ENCODE results near the gene GANAB.
A peak's percentile ranks its signal among the peaks of the same experiment; 100 is the strongest.
"Not testable (repeated sequence)": the region's sequence is repeated elsewhere in the genome, so short reads cannot be mapped to it uniquely, and the experiment has no call there.

The GANAB gene

DNA sequence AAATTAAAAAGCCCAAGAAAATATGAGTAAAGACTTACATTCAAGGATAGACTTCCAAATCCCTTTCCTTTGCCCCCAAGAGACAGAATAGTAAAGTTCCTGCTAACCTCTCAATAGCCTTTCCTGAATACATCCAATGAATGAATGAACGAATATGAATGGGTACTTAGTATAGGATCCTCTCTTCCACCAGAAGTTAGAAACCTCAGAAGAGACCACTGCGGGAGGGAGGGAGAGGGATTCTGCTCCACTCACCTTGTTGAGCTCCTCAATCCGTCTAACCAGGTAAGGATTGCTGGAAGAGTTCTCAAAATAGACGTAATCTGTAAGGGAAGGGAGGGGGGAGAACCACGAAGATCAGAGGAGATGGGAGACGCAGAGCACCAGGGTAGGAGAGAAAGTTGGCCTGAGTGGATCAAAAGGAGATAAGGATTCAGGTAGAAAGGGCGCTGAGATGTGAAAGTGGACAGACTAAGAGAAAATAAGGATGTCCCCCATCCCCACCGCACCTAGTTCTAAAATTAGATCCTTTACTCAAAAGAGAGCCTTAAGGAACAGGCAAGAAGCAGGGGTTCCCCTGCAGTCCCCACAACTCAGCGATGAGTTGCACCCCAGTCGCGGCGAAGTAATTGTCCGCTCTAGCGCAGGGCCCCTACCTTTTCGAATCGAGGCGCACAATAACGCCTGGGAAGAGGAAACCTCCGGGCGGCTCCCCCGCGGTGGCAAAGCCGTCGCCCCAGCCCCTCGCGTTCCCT is 45.9 kb downstream of the GANAB start:
- no peak for DNase-seq

DNA sequence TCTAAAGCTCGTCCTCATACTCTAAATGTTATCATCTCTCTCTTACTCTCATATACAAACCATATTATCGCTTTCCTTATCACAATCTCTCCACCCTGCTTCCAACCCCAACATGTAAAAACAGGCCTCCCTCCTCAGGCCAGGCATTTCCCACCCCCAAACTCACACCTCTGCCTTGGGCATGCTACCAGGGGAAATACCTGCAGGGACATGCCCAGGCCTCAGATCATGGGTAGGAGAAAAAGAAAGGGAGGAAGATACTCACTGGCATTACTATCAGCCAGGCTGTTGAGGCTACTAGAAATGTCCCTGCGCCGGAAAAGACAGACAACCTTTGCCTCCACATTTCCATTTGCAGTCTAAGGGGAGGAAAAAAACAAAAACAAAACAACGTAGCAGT is 46.5 kb downstream of the GANAB start:
- peak; percentile 50 for DNase-seq

DNA sequence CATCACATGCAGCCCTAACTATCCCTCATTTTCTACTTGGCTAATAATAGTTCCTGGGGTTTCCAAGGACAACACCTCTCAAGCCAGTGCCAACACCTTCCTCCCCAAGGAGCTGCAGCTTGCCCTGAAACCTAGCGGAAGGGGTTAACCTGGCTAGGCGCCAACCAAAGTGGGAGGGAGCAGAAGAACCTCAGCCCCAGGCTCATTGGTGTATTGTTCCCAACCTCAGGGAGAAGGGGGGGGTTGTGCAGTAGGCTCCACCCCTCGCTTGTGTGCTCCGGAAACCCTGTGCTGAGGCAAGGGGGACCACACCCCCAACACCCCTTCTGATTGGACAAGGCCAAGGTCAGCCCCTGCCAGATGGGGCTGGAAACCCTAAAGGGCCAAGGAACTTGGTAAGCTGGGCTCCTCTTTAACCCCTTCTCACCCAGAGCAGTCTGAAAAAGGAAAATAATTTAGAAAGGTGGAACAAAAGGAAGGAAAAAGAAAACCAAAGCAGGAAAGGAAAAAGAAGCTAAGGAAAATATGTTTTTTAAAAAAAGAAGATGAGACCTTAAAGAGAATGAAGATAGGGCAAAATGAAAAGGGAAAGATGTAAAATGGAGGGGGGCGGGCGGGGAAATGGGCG is 47.2 kb downstream of the GANAB start:
- peak; percentile 99 for DNase-seq

GRCh38 chr11:62595124-62595523 is 51.3 kb downstream of the GANAB start:
- DNase-seq = no peak

DNA sequence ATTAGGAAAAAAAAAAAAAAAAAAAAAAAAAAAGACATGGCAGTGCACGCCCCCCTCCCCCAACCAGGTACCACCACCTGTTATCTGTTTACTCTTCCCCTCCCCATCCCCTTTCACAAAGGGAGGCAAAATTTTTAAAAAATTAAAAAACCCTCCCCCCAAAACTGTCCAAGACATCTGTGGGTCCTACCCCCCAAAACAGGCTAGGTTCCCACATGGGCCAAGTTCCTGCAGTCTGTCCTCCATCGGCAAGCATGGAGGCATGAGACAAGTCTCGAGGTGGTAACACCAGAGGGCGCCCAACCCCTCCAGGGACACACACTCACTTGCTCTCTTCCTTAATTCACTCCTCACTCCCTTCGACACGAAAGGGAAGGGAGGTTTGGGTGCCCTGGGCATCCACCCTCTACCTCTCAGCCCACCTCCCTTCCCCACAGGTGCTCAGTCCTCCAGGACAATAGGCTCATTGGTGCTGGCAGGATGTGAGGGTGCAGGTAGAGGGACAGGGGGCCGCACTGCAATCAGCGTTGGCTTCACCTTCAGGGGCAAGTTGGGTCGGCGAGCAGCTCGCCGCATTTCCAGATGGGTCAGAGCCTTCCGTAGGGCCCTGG is 52.9 kb downstream of the GANAB start:
- DNase-seq = peak; percentile 83

DNA sequence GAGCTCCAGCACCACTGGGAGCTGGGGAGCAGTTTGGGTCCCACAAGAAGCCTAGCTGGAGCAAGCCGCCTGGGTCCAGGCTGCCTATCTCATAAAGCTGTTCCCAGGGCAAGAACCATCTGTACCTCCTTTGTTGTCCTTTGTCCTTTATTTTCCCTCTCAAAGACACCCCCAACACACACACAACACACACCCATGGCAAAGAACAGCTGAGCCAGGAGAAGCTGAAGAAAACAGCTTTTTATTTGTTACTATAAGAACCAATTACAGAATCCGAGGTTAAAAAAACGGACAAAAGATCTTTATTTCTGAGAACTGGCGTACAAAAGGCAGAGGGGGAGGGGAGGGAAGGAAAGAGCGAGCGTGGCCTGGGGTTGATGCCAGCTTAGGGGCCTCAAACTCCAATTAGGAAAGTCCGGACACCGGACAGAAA is 53.4 kb downstream of the GANAB start:
- no peak for DNase-seq

- DNase-seq = no peak
Observed at GRCh38 chr11:62592146-62592815, 54.1 kb downstream of the GANAB start.

- DNase-seq = peak; percentile 99
Observed at GRCh38 chr11:62591448-62592145, 54.8 kb downstream of the GANAB start, which contains the start of gene TUT1. Gene TUT1, minus strand, starts transcription at chr11:62591523. Its CDS starts 38 bp downstream, at chr11:62591485.

GRCh38 chr11:62588966-62589637 is 57.3 kb downstream of the GANAB start:
- peak; percentile 26 for DNase-seq

- DNase-seq = not testable (repeated sequence)
Observed at GRCh38 chr11:62585356-62585755, 61.1 kb downstream of the GANAB start.

GRCh38 chr11:62581735-62582134 is 64.7 kb downstream of the GANAB start:
- DNase-seq = not testable (repeated sequence)

GRCh38 chr11:62580959-62581715 is 65.3 kb downstream of the GANAB start:
- DNase-seq = no peak

- no peak for DNase-seq
Observed at GRCh38 chr11:62579252-62579651, 67.2 kb downstream of the GANAB start.

- DNase-seq = no peak
Observed at GRCh38 chr11:62578541-62578940, 67.9 kb downstream of the GANAB start.

DNA sequence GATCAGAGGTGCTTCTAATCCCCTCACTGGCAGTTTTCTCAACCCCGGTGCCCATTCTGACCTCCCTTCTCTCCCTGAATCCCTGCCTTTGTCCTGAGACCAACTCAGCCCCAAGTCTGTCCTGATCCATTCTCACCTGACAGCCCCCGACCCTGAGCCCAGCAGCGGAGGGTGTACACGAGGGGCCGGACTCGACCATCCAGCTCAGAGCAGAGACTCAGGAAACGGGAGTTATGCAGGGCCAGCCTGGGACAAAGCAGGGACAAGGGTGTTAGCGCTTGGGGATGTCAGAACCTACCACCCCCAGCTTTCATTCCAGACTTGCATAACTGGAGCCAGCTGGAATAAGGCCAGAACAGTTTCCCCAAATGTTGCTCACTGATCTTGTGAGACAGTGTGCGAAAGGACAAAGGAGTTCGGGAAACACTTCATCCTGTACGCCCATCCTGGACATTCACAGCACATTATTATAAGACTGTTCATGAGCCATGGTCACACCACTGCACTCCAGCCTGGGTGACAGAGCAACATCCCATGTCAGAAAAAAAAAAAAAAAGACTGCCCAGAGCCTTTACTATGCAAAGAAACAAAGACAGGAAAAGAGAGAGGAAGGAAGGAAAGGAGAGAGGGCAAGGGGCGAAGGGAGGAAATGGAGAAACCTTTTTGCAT is 69.2 kb downstream of the GANAB start:
- no peak for DNase-seq

GRCh38 chr11:62575837-62576236 is 70.6 kb downstream of the GANAB start:
- no peak for DNase-seq

DNA sequence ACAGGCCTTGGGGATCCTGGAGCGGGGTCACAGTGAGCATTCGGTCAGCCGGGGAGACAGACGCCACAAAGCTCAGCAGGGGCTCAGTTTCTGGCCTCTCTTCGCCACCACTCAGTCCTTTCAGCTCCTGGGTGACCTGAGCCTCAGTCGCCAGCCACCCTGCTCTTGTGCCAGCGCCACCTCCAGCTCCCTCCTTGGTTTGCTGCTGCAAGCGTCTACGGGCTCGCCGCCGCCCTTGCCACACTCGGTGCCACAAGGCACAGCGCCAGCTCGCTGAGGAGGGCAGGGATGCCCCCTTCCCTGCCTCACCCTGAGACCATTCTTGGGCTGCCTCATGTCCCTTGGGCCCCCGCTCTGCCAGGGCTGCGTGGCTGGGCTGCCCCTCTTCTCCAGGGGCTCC is 71.3 kb downstream of the GANAB start:
- DNase-seq = no peak

Data from CD4-positive, alpha-beta T cell treated with Interleukin-12 subunit alpha and Interleukin-12 subunit beta, for 1 hour (primary cell).